Measurements from ENCODE around the gene EPB41.

Gene EPB41

DNA sequence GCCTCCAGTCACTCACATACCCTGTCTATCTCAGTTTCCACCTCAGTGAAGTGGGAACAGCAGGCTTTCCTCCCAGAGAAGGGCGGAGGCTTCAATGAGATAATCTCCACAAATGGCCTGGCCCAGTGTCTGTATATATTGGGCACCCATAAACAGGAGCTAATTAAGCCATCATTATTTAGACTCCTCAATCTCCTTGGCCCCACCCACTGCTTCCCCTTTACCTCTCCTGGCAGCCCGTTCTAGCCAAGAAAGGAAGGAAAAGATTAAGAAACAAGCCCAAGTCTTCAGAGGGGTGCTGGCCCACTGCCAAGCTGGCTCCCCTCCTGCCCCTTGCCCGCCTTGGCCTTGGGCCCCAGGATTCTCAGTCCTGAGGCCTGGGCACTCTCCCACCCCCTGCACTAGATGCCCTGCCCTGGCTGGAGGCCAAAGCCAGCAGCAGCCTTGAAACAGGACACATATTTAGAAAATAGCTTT is 15.9 kb upstream of the EPB41 start:
- no peak overlapping the region for H3K4me3 Mint-ChIP-seq
- peak overlapping the region; percentile 79 for H3K27ac Mint-ChIP-seq
- H3K4me1 Mint-ChIP-seq, result peaks cover 30 to 43% of the 10 kb centered on the region in 2 donors
- peaks cover 40 to 55% of the 10 kb centered on the region in 2 donors for H3K36me3 Mint-ChIP-seq
- H3K27me3 Mint-ChIP-seq, result no peaks in the 10 kb centered on the region
- ATAC-seq (replicated peaks), result no peak
- H3K9me3 Mint-ChIP-seq, result no peaks in the 10 kb centered on the region
- no peak for DNase-seq

DNA sequence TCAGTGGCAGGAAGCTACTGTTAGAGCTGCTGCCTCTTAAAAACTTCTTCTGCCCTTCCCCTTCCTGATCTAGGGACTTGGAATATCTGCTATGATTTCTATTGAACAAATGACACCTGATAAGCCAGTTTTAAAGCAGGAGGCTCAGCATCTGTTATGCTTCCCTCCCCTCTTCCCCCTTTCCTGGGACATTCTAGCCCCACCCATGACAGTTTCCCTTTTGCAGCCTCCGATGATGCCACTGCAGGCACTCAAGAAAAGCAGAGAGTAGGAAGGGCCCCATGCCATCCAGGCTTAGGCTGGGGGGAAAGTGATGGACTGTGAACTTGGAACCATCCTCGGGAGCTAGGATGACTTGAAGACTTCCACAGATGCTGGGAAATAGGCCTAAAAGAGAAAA is 15.1 kb upstream of the EPB41 start:
- Mint-ChIP-seq H3K9me3 (peaks cover 0 to under 1% of the 10 kb centered on the region in 2 donors), H3K27ac (peak overlapping the region; percentile 68), H3K27me3 (no peaks in the 10 kb centered on the region), H3K4me3 (no peak overlapping the region), H3K36me3 (peaks cover 41 to 56% of the 10 kb centered on the region in 2 donors), H3K4me1 (peaks cover 30 to 39% of the 10 kb centered on the region in 2 donors)
- DNase-seq, result no peak
- no peak for ATAC-seq (replicated peaks)

DNA sequence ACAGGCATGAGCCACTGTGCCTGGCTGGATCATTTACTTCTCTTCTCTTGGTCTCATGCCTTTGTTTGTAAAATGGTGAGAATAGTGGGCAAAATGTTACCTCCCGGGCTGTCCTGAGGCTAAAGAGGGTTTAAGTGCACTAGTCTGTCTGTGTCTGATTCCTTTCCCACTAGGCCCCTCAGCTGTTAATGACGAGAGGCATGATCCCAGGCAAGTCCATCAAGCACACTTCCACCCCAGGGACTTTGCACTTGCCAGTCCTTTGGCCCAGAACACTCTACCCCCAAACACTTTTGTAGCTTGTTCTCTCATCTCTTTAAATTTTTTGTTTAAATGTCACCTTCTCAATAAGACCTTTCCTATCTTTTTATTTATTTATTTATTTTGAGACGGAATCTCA is 13.8 kb upstream of the EPB41 start:
- H3K36me3 Mint-ChIP-seq, result peaks cover 40 to 53% of the 10 kb centered on the region in 2 donors
- peaks cover 0 to 2% of the 10 kb centered on the region in 2 donors for H3K9me3 Mint-ChIP-seq
- peak overlapping the region; percentile 20 for H3K27ac Mint-ChIP-seq
- H3K27me3 Mint-ChIP-seq, result no peaks in the 10 kb centered on the region
- H3K4me1 Mint-ChIP-seq, result peaks cover 30 to 39% of the 10 kb centered on the region in 2 donors
- DNase-seq, result no peak
- H3K4me3 Mint-ChIP-seq, result no peak overlapping the region
- ATAC-seq (replicated peaks), result no peak

DNA sequence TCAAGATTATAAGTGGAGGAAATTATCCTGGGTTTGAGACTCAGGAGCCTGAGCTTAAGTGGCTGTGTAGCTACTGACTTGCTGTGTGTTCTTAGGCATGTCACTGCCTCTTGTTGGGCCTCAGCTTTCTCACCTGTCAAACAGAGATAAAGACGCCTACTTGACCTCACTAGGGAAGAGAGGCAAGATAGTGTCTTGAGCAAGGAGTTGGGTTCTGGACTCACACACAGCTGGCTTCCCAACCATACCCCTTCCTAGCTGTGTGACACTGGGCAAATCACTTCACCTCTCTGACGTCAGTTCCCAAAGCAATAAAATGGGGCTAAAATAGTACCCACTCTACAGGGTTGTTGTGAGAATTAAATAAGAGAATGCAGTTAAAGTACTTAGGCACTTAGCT is 11.6 kb upstream of the EPB41 start:
- no peaks in the 10 kb centered on the region for H3K27me3 Mint-ChIP-seq
- ATAC-seq (replicated peaks) (no peak), DNase-seq (no peak)
- peaks cover 22 to 28% of the 10 kb centered on the region in 2 donors for H3K4me1 Mint-ChIP-seq
- H3K27ac Mint-ChIP-seq, result no peak overlapping the region
- no peak overlapping the region for H3K4me3 Mint-ChIP-seq
- peaks cover 0 to 2% of the 10 kb centered on the region in 2 donors for H3K9me3 Mint-ChIP-seq
- peaks cover 29 to 43% of the 10 kb centered on the region in 2 donors for H3K36me3 Mint-ChIP-seq

DNA sequence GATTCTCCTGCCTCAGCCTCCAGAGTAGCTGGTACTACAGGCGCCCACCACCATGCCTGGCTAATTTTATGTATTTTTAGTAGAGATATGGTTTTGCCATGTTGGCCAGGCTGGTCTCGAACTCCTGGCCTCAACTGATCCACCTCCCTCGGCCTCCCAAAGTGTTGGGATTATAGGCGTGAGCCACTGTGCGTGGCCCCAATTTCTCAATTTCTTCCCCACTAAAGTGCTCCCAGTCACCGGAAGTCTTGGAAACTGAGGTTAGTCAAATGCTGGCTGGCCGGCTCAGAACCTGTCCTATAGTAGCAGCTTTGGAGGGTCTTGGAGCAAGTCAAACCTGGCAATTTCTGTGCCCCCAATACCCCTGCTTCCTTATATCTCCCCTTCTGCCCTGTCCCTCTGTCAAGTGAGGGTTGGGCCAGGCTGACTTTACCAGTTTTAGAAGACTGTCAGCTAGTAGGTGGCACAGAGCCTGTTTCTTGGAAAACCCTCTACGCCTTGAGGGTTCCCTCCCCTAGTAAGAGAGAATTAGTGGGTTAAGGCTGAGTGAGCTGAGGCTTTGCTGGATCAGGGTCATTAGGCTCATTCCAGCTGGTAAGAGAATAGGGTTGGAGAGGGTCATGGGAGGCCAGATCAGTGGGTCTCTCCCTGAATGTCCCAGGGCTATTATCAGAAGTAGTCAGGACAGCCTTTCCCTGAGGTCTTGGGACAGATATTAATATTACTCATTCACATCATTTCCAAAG is 8.3 kb upstream of the EPB41 start:
- DNase-seq (no peak), ATAC-seq (replicated peaks) (no peak)
- Mint-ChIP-seq H3K9me3 (peaks cover 0 to 2% of the 10 kb centered on the region in 2 donors), H3K4me1 (peaks cover 13 to 16% of the 10 kb centered on the region in 2 donors), H3K4me3 (no peak overlapping the region), H3K27ac (peak overlapping the region; percentile 65), H3K27me3 (no peaks in the 10 kb centered on the region), H3K36me3 (peaks cover 14 to 31% of the 10 kb centered on the region in 2 donors)

DNA sequence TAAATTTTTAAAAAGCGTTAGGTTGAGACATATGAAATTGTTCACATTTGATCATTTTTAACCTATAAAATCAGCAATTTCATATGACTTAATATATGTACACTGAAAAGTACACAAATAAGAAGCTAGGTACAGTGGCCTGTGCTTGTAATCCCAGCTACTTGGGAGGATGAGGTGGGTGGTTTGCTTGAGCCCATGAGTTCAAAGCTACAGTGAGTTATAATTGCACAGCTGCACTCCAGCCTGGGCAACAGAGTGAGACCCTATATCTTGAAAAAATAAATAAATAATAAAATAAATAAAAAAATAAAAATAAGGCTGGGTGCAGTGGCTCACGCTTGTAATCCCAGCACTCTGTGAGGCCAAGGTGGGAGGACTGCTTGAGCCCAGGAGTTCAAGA is 5.2 kb upstream of the EPB41 start:
- Mint-ChIP-seq H3K27me3 (no peaks in the 10 kb centered on the region), H3K4me3 (no peak overlapping the region), H3K36me3 (peaks cover 6 to 13% of the 10 kb centered on the region in 2 donors), H3K4me1 (peaks cover 19 to 30% of the 10 kb centered on the region in 2 donors), H3K27ac (no peak overlapping the region), H3K9me3 (peaks cover 0 to 2% of the 10 kb centered on the region in 2 donors)
- no peak for DNase-seq
- no peak for ATAC-seq (replicated peaks)

DNA sequence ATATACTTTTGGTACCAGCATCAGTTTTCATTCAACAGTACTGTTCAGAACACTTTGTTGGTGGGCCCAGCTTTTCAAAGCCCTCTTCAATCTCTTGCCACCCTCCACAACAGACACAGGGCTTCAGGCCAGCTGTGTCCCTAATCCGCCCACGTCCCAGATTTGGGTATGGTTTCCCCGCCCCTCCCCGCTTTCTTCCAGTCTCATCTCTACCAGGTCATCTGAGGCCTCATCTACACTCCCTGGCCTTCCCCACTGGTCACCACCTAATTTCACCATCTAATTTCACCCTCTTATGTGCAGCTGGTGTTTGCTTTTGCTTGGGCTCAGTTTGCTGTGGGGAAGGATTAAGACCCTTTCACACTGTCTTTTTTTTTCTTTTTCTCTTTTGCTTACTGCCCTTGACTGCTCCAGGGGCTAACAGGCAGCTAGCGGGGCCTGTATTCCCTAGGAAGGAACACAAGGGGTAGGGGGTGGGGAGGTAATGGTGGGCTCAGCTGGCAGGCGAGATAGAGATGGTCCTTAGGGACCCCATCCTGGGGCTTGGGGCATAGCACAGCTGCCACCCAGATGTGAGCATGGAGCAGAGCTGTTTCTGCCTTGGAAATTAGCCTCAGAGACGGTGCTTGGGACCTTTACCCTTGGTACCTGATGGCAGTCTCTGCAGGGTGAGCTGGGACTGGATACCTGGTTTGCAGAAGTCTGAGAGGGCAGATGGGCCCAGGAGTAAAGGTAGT is 3.8 kb upstream of the EPB41 start:
- no peaks in the 10 kb centered on the region for H3K27me3 Mint-ChIP-seq
- H3K36me3 Mint-ChIP-seq, result peaks cover 3 to 10% of the 10 kb centered on the region in 2 donors
- H3K27ac Mint-ChIP-seq, result no peak overlapping the region
- H3K9me3 Mint-ChIP-seq, result no peaks in the 10 kb centered on the region
- DNase-seq (no peak), ATAC-seq (replicated peaks) (no peak)
- no peak overlapping the region for H3K4me3 Mint-ChIP-seq
- peaks cover 21 to 37% of the 10 kb centered on the region in 2 donors for H3K4me1 Mint-ChIP-seq

DNA sequence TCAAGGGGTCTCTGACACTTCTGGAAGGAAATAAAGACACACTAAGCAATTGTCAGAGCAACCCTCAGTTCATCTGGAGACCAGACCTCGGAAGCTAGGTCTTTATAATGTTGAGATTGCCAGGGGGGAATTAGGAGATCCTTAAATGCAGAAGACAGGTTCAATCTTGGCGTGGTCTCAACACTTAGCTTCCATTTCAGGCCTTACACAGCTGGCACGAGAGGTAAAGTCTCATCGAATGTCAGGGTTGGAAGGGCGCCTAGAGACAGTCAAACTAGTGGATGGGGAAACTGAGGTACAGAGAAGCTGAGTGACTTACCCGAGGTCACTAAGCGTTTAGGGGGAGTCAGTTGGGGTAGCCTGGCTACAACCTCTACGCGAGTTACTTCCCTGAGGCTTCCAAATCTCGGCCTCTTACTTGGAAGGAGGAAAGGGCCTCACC is 562 bp upstream of the EPB41 start:
- H3K9me3 Mint-ChIP-seq, result no peaks in the 10 kb centered on the region
- peak overlapping the region; percentile 84 to 85 for H3K4me3 Mint-ChIP-seq
- peaks cover 29 to 55% of the 10 kb centered on the region in 2 donors for H3K4me1 Mint-ChIP-seq
- H3K36me3 Mint-ChIP-seq, result peaks cover 4 to 8% of the 10 kb centered on the region in 2 donors
- ATAC-seq (replicated peaks) (peak in 1 of 2 donors; percentile 5), DNase-seq (no peak)
- H3K27me3 Mint-ChIP-seq, result no peaks in the 10 kb centered on the region
- peak overlapping the region; percentile 88 for H3K27ac Mint-ChIP-seq

DNA sequence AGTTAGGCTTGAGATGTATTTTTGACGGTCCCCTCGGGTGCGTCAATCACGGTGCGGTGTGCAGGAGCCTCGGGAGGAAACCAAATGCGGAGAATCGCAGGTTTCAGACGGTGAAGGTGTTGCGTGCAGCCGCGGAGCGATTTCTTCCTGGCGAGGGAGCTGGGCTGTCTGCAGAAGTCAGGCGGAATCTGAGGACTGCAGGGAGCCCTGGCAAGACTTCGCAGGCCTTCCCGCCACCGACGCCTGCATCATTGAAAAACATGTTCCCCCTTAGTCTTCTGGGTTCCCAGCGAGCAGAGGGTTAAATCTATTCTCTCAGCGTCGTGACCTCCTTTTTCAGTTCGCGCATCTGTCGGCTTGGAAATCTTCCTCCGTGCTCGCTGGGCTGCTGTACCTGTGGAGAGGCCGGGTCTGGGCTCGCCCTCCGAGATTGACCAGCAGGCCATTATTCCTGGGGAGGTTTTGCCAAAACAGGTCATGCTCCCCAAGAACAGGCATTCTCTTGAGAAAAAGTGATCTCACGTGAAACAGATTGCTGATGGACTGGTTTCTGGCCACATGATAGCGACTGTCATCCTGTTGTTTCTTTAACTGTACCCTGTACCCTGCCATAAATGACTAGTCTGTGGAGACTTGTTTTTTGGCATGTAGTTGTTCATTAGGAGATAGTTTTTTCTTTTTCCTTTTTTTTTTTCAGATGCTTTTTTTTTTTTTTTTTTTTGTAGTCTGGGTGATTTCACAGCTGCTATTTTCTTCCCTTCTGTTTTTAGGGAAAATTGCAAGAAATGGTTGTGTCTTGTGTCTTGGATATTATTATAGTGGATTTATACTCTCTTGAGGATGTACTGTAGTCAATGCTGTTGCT is 894 bp downstream of the EPB41 start:
- H3K36me3 Mint-ChIP-seq, result peaks cover 5 to 8% of the 10 kb centered on the region in 2 donors
- peaks cover 31 to 54% of the 10 kb centered on the region in 2 donors for H3K4me1 Mint-ChIP-seq
- peak overlapping the region; percentile 84 to 85 for H3K4me3 Mint-ChIP-seq
- peak overlapping the region; percentile 86 for H3K27ac Mint-ChIP-seq
- no peaks in the 10 kb centered on the region for H3K27me3 Mint-ChIP-seq
- no peaks in the 10 kb centered on the region for H3K9me3 Mint-ChIP-seq
- DNase-seq (peak; percentile 9), ATAC-seq (replicated peaks) (peak; percentile 17 to 22)

DNA sequence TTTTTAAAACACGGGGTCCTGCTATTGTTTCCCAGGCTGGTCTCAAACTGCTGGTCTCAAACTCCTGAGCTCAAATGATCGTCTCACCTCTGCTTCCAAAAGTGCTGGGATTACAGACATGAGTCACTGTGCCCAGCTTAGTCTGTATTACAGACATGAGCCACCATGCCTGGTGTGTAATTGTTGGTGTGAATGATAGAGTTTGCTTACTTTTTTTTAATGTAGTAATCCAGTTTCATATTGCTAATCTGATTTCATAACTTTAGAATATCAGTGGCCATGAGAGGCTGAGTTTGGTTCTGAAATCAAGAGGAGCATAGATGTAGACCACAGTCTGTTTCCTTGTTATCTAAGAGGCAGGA is 3.4 kb downstream of the EPB41 start:
- Mint-ChIP-seq H3K27me3 (no peaks in the 10 kb centered on the region), H3K27ac (no peak overlapping the region), H3K4me3 (no peak overlapping the region), H3K4me1 (peaks cover 29 to 55% of the 10 kb centered on the region in 2 donors), H3K36me3 (peaks cover 4 to 5% of the 10 kb centered on the region in 2 donors), H3K9me3 (no peaks in the 10 kb centered on the region)
- DNase-seq, result no peak
- no peak for ATAC-seq (replicated peaks)

DNA sequence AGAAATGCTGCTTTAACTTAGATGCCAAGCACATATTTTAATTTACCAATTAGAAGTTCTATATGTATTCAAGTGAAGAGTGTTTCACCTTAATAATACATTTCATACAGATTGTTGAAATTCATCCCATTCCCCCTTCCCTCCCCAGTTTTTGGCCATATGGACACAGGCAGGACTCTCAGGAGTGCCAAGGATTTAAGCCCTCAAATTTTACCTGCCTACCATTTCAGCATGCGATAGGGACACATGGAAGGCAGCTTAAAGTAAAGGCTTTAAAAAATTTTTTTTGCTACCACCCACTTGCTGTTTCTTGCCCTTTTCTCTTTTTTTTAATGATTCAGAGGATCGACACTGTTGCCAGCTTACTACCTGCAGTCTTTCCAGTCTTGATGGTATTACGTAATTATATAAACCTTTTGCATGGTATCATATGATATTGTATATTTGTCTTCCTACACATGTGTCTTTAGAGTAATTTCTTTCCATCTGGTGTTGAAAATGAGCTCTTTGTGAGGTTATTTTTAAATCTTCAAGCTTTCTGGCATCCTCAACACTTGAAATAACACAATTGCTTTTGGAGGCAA is 7.0 kb downstream of the EPB41 start:
- DNase-seq (no peak), ATAC-seq (replicated peaks) (no peak)
- H3K27ac Mint-ChIP-seq, result no peak overlapping the region
- no peaks in the 10 kb centered on the region for H3K27me3 Mint-ChIP-seq
- no peak overlapping the region for H3K4me3 Mint-ChIP-seq
- no peaks in the 10 kb centered on the region for H3K9me3 Mint-ChIP-seq
- peaks cover 2 to 9% of the 10 kb centered on the region in 2 donors for H3K36me3 Mint-ChIP-seq
- peaks cover 24 to 37% of the 10 kb centered on the region in 2 donors for H3K4me1 Mint-ChIP-seq

DNA sequence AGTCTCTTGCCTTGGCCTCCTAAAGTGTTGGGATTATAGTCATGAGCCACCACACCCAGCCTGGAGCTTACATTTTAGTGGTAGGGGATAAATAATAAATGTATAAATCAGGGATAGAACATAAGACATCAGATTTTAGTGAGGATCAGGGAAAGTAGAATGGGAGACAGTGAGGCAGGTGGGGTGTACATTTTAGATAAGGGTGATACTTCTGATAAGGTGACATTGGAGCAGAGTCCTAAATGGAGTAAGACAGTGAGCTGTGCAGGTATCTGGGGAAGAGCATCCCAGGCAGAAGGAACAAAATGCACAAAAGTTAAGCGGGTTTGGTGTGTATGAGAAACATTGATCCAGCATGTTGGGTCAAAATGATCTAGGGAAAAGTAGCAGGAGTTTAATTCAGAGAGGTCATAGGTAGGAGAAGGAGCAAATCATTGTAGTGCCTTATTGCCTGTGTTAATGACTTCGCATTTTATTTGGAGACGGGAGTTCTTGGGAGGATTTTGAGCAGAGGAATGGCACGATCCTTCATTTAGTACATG is 11.1 kb downstream of the EPB41 start:
- ATAC-seq (replicated peaks), result no peak
- DNase-seq, result no peak
- no peaks in the 10 kb centered on the region for H3K9me3 Mint-ChIP-seq
- H3K4me3 Mint-ChIP-seq, result no peak overlapping the region
- peaks cover 22 to 41% of the 10 kb centered on the region in 2 donors for H3K4me1 Mint-ChIP-seq
- peaks cover 0 to 5% of the 10 kb centered on the region in 2 donors for H3K36me3 Mint-ChIP-seq
- peak overlapping the region; percentile 38 for H3K27ac Mint-ChIP-seq
- no peaks in the 10 kb centered on the region for H3K27me3 Mint-ChIP-seq

DNA sequence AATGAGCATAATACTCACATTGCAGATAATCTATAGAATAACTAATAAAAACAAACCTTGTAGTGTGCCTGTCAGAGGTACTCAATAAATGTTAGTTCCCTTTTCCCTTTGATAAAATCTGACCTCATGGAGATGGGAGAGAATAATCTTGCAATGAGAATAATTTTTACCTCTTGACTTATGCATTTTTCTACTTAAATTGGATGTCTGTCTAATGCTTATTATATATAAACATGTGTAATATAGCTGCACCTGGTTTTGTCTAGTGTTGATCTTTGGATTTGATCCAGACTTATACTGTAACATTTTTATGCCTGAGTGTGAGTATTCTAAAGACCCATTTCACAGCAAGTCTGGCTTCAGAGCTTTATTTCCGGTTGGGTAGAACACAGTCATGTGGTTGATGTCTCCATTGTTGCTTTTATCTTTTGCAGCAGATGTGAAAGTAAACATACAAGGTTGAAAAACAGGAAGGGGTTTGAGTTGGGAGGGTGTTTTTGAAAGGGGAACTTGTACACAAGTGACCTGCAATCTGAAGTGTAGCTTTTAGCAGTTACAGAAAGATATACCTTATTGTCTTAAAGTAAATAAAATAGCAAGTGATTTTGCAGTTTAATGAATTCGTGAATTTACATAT is 12.4 kb downstream of the EPB41 start:
- H3K27ac Mint-ChIP-seq, result peak overlapping the region; percentile 85
- no peaks in the 10 kb centered on the region for H3K27me3 Mint-ChIP-seq
- ATAC-seq (replicated peaks) (peak; percentile 95 to 97), DNase-seq (peak; percentile 34)
- H3K36me3 Mint-ChIP-seq, result peaks cover 0 to 5% of the 10 kb centered on the region in 2 donors
- H3K9me3 Mint-ChIP-seq, result no peaks in the 10 kb centered on the region
- peak overlapping the region; percentile 34 to 75 for H3K4me3 Mint-ChIP-seq
- peaks cover 22 to 35% of the 10 kb centered on the region in 2 donors for H3K4me1 Mint-ChIP-seq

All from stimulated activated naive B cell treated with anti-CD40 and anti-IgM and Interleukin-4, amounts not matched to agents 10 μg/mL and 1 μg/mL and 100 μg/mL, for 72 hours (primary cell).